MCF 10A (cell line): ENCODE results near the gene HDAC5. TPM values are rescaled to one million over a fixed set of nuclear protein-coding genes. Genes with fewer than 3 reads are reported as not detected.

ENCODE experiments used
- BruUV-seq: library from RNA; stranded (reverse); fragments of 400-500 nt; replicated peaks from 2 replicates; lab custom pipeline; 2021; lab: Mats Ljungman, UMichigan
- CTCF ChIA-PET: fragments of 300-600 bp; sonication (Branson Sonifier 250); formaldehyde crosslinking; extraction: SDS; loops from one replicate; lab custom pipeline; 2021; ENCODE audit warnings: antibody characterized with exemption, inconsistent platforms; lab: Yijun Ruan, JAX
- POLR2A ChIA-PET: fragments of 300-600, 350-650 bp; sonication (Branson Sonifier 250); formaldehyde crosslinking; extraction: SDS; loops from one replicate; lab custom pipeline; 2020; ENCODE audit warnings: antibody characterized with exemption, inconsistent platforms; lab: Yijun Ruan, JAX
- DNase-seq: peaks from one replicate; pipeline ENCODE4 v3.0.0-alpha.2; 2018; ENCODE audit not compliant: unreplicated experiment
- H3K27ac Mint-ChIP-seq: one replicate; pipeline ENCODE4 v1.8.0; 2022; ENCODE audit warnings: mild to moderate bottlenecking, low read depth, mixed read lengths; ENCODE audit not compliant: unreplicated experiment
- H3K27me3 Mint-ChIP-seq: one replicate; pipeline ENCODE4 v1.8.0; 2022; ENCODE audit warnings: mixed read lengths; ENCODE audit not compliant: insufficient read depth, unreplicated experiment
- H3K36me3 Mint-ChIP-seq: one replicate; pipeline ENCODE4 v1.8.0; 2022; ENCODE audit warnings: mild to moderate bottlenecking, moderate library complexity, mixed read lengths; ENCODE audit not compliant: insufficient read depth, unreplicated experiment
- H3K4me1 Mint-ChIP-seq: one replicate; pipeline ENCODE4 v1.8.0; 2022; ENCODE audit warnings: mixed read lengths; ENCODE audit not compliant: insufficient read depth, unreplicated experiment
- H3K4me3 Mint-ChIP-seq: one replicate; pipeline ENCODE4 v1.8.0; 2022; ENCODE audit warnings: mild to moderate bottlenecking, moderate library complexity, mixed read lengths; ENCODE audit not compliant: unreplicated experiment
- H3K9me3 Mint-ChIP-seq: one replicate; pipeline ENCODE4 v1.8.0; 2022; ENCODE audit warnings: mixed read lengths; ENCODE audit not compliant: unreplicated experiment
- CTCF ChIP-seq: fragments of 200-600 bp; IDR thresholded peaks from one replicate; pipeline ENCODE4 v1.8.0; 2022; ENCODE audit warnings: antibody characterized with exemption, mild to moderate bottlenecking; ENCODE audit not compliant: unreplicated experiment
- intact Hi-C: fragments of 100-400 bp; cut with micrococcal nuclease; formaldehyde crosslinking; loops from 2 replicates; pipeline ENCODE4 v1.14.1; 2022
- total RNA-seq: library from RNA; stranded (reverse); gene quantifications from 2 replicates; pipeline ENCODE4 v1.2.3, GENCODE V29; 2022

HDAC5 gene
- total RNA-seq, 1 experiment from 2014 or later, result 12.1 TPM

- Mint-ChIP-seq H3K9me3 (no peaks in the 10 kb centered on the region), H3K4me3 (no peak overlapping the region), H3K27me3 (no peaks in the 10 kb centered on the region), H3K4me1 (peaks cover 18% of the 10 kb centered on the region), H3K27ac (peak overlapping the region; percentile 27), H3K36me3 (peaks cover 72% of the 10 kb centered on the region)
- no peak for DNase-seq
- intact Hi-C loops, result no loop called here
- POLR2A ChIA-PET, result interaction anchor here (0.6 kb wide), 1 partner anchor 12 kb away, joined by 3 read pairs; no protein-coding TSS in a partner anchor
- no peak for TF ChIP-seq CTCF
- no TSS peak for BruUV-seq
- CTCF ChIA-PET, result interaction anchor here (0.7 kb wide), 1 partner anchor 131 kb away, joined by 3 read pairs; no protein-coding TSS in a partner anchor
Measured at GRCh38 chr17:44062871-44063270, 60.6 kb downstream of the HDAC5 start.

- CTCF ChIA-PET, result interaction anchor here (1.2 to 3.5 kb wide), 2 partner anchors 18 to 20 kb away, joined by 3 to 15 read pairs; no protein-coding TSS in a partner anchor
- H3K4me1 Mint-ChIP-seq, result peaks cover 14% of the 10 kb centered on the region
- no peaks in the 10 kb centered on the region for H3K9me3 Mint-ChIP-seq
- peaks cover 83% of the 10 kb centered on the region for H3K36me3 Mint-ChIP-seq
- no peak for DNase-seq
- no peak overlapping the region for H3K27ac Mint-ChIP-seq
- POLR2A ChIA-PET, result interaction anchor here (0.6 to 1.9 kb wide), 3 partner anchors 10 to 77 kb away, joined by 3 to 7 read pairs (median 3); no protein-coding TSS in a partner anchor
- no peak overlapping the region for H3K4me3 Mint-ChIP-seq
- no peaks in the 10 kb centered on the region for H3K27me3 Mint-ChIP-seq
- intact Hi-C loops, result no loop called here
- no peak for TF ChIP-seq CTCF
- BruUV-seq, result no TSS peak
Measured at GRCh38 chr17:44061446-44061845, 62.0 kb downstream of the HDAC5 start.

- Mint-ChIP-seq H3K27ac (no peak overlapping the region), H3K9me3 (no peaks in the 10 kb centered on the region), H3K4me1 (peaks cover 12% of the 10 kb centered on the region), H3K36me3 (peaks cover 89% of the 10 kb centered on the region), H3K27me3 (no peaks in the 10 kb centered on the region), H3K4me3 (no peak overlapping the region)
- intact Hi-C loops, result no loop called here
- POLR2A ChIA-PET, result interaction anchor here (1.9 kb wide), 1 partner anchor 12 kb away, joined by 7 read pairs; no protein-coding TSS in a partner anchor
- BruUV-seq, result no TSS peak
- CTCF ChIA-PET, result interaction anchor here (1.5 to 3.5 kb wide), 2 partner anchors 16 to 18 kb away, joined by 6 to 15 read pairs; no protein-coding TSS in a partner anchor
- no peak for DNase-seq
- TF ChIP-seq CTCF, result no peak
Measured at GRCh38 chr17:44059101-44059892, 64.1 kb downstream of the HDAC5 start.

GRCh38 chr17:44053125-44053872, 70.1 kb downstream of the HDAC5 start:
- peaks cover 82% of the 10 kb centered on the region for H3K36me3 Mint-ChIP-seq
- POLR2A ChIA-PET, result interaction anchor here (0.6 kb wide), 1 partner anchor 447 kb away, joined by 3 read pairs; no protein-coding TSS in a partner anchor

More at GRCh38 chr17:44053125-44053872, 70.1 kb downstream of the HDAC5 start:
- DNase-seq, result no peak
- BruUV-seq, result no TSS peak
- Mint-ChIP-seq H3K4me3 (no peak overlapping the region), H3K27me3 (no peaks in the 10 kb centered on the region), H3K4me1 (no peaks in the 10 kb centered on the region), H3K27ac (peak overlapping the region; percentile 65), H3K9me3 (no peaks in the 10 kb centered on the region)
- CTCF ChIA-PET, result no interaction called here
- intact Hi-C loops, result no loop called here
- no peak for TF ChIP-seq CTCF
